ENCODE data around the gene IRAK1BP1.

GRCh38 chr6:78908621-78909020 is 41.3 kb downstream of the IRAK1BP1 start:
- TF ChIP-seq POLR2AphosphoS5 (IDR thresholded peaks at IDR 0.05) (no peak), CTCF (IDR thresholded peaks at IDR 0.05) (no peak), POLR2A (IDR thresholded peaks at IDR 0.05) (no peak)

All from prostate gland (tissue), 2 donors.